Prostate gland (tissue), 2 donors: ENCODE results near the gene AMZ2.

ENCODE experiments used
- POLR2A ChIP-seq: fragments of 450-650 bp; IDR thresholded peaks from one replicate; pipeline ENCODE4 v1.6.1; 2016; ENCODE audit warnings: antibody characterized with exemption, mild to moderate bottlenecking
- TF ChIP-seq, protein P1 (sequence below), 4 experiments: fragments of 200-600 bp in 2 of 4; fragments of 450-650 bp in 2 of 4; sonication (generic) in 2 of 4; IDR thresholded peaks; 1 replicate in 3 of 4; 2 replicates in 1 of 4; pipeline ENCODE4 v1.5.1; 2016 to 2019; ENCODE audit warnings: antibody characterized with exemption in 4 of 4, mild to moderate bottlenecking in 2 of 4, moderate library complexity in 2 of 4

DNA sequence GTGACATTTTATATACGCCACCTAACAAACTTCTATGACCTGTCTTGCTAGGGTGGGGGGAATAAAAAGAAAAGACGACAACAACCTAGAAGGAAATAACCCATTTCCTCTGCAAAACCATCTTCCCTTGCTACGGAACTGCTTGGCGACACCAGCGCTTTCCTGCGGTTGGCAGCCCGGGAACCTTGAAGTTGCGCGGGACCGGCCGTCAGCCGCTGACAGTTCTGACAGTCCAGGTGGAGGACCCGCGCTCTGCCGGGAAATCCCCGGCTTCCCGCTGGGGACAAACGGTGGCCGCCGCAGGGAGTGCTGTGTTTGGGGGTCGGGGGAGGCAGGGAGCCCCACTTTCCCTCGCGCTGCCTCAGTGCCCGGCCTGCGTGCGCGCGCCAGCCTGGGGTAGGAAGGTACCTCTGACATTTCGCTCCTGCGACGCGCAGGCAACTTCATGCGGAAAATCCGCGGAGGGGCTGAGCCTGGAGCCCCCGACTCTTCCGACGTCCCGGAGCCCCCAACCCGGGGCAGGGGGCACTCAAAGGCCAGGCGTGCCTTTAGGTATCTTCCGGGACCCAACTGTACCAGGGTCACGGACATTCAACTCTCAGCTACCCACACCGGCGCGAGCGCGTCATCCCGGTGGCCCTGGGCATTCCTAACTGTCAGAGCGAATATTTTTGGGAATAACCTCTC, 42.6 kb downstream of the AMZ2 start:
- TF ChIP-seq POLR2A = no peak
- TF ChIP-seq, protein P1, sequence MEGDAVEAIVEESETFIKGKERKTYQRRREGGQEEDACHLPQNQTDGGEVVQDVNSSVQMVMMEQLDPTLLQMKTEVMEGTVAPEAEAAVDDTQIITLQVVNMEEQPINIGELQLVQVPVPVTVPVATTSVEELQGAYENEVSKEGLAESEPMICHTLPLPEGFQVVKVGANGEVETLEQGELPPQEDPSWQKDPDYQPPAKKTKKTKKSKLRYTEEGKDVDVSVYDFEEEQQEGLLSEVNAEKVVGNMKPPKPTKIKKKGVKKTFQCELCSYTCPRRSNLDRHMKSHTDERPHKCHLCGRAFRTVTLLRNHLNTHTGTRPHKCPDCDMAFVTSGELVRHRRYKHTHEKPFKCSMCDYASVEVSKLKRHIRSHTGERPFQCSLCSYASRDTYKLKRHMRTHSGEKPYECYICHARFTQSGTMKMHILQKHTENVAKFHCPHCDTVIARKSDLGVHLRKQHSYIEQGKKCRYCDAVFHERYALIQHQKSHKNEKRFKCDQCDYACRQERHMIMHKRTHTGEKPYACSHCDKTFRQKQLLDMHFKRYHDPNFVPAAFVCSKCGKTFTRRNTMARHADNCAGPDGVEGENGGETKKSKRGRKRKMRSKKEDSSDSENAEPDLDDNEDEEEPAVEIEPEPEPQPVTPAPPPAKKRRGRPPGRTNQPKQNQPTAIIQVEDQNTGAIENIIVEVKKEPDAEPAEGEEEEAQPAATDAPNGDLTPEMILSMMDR (IDR thresholded peaks at IDR 0.05) = no peak
